Astrocyte (in vitro differentiated cells and primary cell): ENCODE data around the gene CLEC4G.

Source experiments
- CTCF ChIP-seq: IDR thresholded peaks from 2 replicates; pipeline ENCODE4 v1.5.1; 2011; ENCODE audit warnings: low read depth, mild to moderate bottlenecking, inconsistent platforms, low read length, moderate library complexity; ENCODE audit not compliant: insufficient read depth
- EZH2 ChIP-seq: IDR thresholded peaks from 2 replicates; pipeline ENCODE4 v1.6.1; 2012; ENCODE audit warnings: mild to moderate bottlenecking, low read length, inconsistent platforms; ENCODE audit not compliant: insufficient read depth

- no peak for TF ChIP-seq CTCF
- no peak for TF ChIP-seq EZH2
Observed at GRCh38 chr19:7692417-7693088, 39.4 kb downstream of the CLEC4G start.
